Heart right ventricle (tissue), 16 donors: Measurements from ENCODE around the gene PLXNA2. TPM values are rescaled to one million over a fixed set of nuclear protein-coding genes. Genes with fewer than 3 reads are reported as not detected.

ENCODE experiments used
- ATAC-seq, 8 donors: fragments of 200-7000 bp; cut with Tn5 transposase; one replicate each; pipeline ENCODE4 v1.9.1; 2020; ENCODE audit warnings: mild to moderate bottlenecking in 8 of 8, moderate library complexity in 8 of 8, moderate number of reproducible peaks in 1 of 8
- DNase-seq, 2 donors: peaks; one replicate each; pipeline ENCODE4 v3.0.0-alpha.2; 2020
- H3K27ac ChIP-seq, 10 donors: fragments of 200-600 bp; sonication (generic) in 2 of 10; one replicate each; pipeline versions ENCODE4 v1.5.0 to v1.8.0; 2020 to 2022; ENCODE audit warnings: mild to moderate bottlenecking in 3 of 10
- H3K27me3 ChIP-seq, 7 donors: fragments of 200-600 bp; one replicate each; pipeline ENCODE4 v1.8.0; 2021 to 2022; ENCODE audit warnings: mild to moderate bottlenecking in 2 of 7
- H3K36me3 ChIP-seq, 9 donors: fragments of 200-600 bp; sonication (generic) in 1 of 9; one replicate each; pipeline versions ENCODE4 v1.5.0 to v1.8.0; 2020 to 2022; ENCODE audit warnings: mild to moderate bottlenecking in 2 of 9
- H3K4me1 ChIP-seq, 9 donors: fragments of 200-600 bp; sonication (generic) in 1 of 9; one replicate each; pipeline versions ENCODE4 v1.5.0 to v1.8.0; 2020 to 2022; ENCODE audit warnings: mild to moderate bottlenecking in 4 of 9
- H3K4me3 ChIP-seq, 10 donors: fragments of 200-600 bp; sonication (generic) in 2 of 10; one replicate each; pipeline versions ENCODE4 v1.5.0 to v1.8.0; 2020 to 2022; ENCODE audit warnings: mild to moderate bottlenecking in 7 of 10, moderate library complexity in 2 of 10
- H3K9me3 ChIP-seq, 11 donors: fragments of 200-600 bp in 10 of 11; sonication (generic) in 2 of 11; one replicate each; pipeline versions ENCODE4 v1.5.0 to v1.8.0; 2013 to 2022; ENCODE audit warnings: mild to moderate bottlenecking in 2 of 11, control low read depth in 1 of 11, moderate library complexity in 1 of 11
- WGBS, 2 donors: extraction: QIAGEN DNeasy Blood & Tissue Kit; methylation state at CpG; one replicate each; pipeline ENCODE4 v1.1.7; 2013; ENCODE audit warnings: inconsistent platforms in 1 of 2; 5-methylcytosine and 5-hydroxymethylcytosine counted together
- intact Hi-C, 10 donors: fragments of 100-400 bp; cut with DNase I; formaldehyde crosslinking; loops; one replicate each; pipeline versions ENCODE4 v1.11.1 to v1.14.2; 2022
- polyA plus RNA-seq, 2 donors: library from polyadenylated mRNA; stranded (reverse); fragments of 200-250 nt; gene quantifications; one replicate each; pipeline ENCODE4 v1.2.3, GENCODE V29; 2013
- total RNA-seq, 10 donors: library from RNA; stranded (reverse); fragmentation: NEBNext Ultra II Directional in 3 of 10; extraction: Animal tissue kit (Norgen Biotek cat#: 25700) in 3 of 10; gene quantifications; one replicate each; pipeline versions ENCODE4 v1.2.1 to v1.2.4, GENCODE V29; 2021 to 2023
- TF ChIP-seq, protein P1 (sequence below), 9 donors: fragments of 200-600 bp; sonication (generic) in 2 of 9; IDR thresholded peaks; one replicate each; pipeline versions ENCODE4 v1.5.0 to v1.8.0; 2021 to 2022; ENCODE audit warnings: antibody characterized with exemption in 9 of 9, mild to moderate bottlenecking in 5 of 9, moderate library complexity in 1 of 9
- donor health status: Arrhythmogenic right ventricular cardiomyopathy.
- donor health status: ischemic (EF 13 %, LVEDD 7.1; RV severe dilation, severe dysfunction).
- donor health status: healthy with polysubstance abuse.
- donor health status: DM: no; HTN: yes; CAD: no.
- donor health status: DM: no; HTN: no; CAD: no.
- donor health status: ischemic (EF 25% LVEDD 6.9; RV normal size, moderate dysfunction).
- donor health status: ischemic (EF 25% LVEDD 5.7; RV mildly dilated, moderate dysfunction).
- donor health status: healthy.
- donor health status: DM: yes; HTN: yes; CAD: no.
- donor health status: Ischemic cardiomyopathy.
- donor health status: ischemic (EF 35%, LVEDD 5.7; RV mildly dilated, moderate dysfunction).
- donor health status: nonischemic (EF 11% LVEDD 7.7; RV severe dilation, severe dysfunction).
- donor health status: DM: yes; HTN: yes; CAD: no.
- donor health status: PGD.
- donor health status: ischemic (EF 29% LVEDD 5.4; RV normal size, mild dysfunction).
- donor health status: nonischemic (EF 23%, LVEDD 6.1; RV moderate dilation, normal function).

PLXNA2 gene
- total and polyA plus RNA-seq, 12 donors, result 6.1 to 31.6 (median 17.9) TPM

DNA sequence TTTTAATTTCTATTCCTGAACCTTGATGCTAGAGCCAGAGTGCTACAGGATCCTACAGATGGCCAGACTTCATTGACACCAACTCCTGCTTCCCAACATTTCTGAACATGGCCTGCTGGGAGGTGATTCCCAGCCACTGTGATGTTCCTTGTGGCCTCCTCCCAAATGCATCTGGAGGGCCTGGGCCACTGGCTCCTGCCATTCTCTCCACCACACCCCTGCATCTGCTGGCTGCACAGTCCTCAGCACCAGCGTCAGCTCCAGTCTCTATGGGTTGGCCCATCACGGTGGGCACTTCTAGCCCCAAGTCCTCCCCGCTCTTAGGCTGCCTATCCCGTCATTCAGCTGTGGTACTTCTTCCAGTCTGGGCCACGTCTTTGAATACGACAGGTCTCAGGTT lies 242.1 kb downstream of the PLXNA2 start:
- H3K4me1 ChIP-seq, result peaks cover 0 to 9% (median 4%) of the 10 kb centered on the region in 9 donors
- no peaks in the 10 kb centered on the region for H3K27me3 ChIP-seq
- 94 to 97% methylated on average over 6 of the region's 6 CpGs for WGBS, 2 donors
- DNase-seq (no peak), ATAC-seq (no peak)
- TF ChIP-seq, protein P1, sequence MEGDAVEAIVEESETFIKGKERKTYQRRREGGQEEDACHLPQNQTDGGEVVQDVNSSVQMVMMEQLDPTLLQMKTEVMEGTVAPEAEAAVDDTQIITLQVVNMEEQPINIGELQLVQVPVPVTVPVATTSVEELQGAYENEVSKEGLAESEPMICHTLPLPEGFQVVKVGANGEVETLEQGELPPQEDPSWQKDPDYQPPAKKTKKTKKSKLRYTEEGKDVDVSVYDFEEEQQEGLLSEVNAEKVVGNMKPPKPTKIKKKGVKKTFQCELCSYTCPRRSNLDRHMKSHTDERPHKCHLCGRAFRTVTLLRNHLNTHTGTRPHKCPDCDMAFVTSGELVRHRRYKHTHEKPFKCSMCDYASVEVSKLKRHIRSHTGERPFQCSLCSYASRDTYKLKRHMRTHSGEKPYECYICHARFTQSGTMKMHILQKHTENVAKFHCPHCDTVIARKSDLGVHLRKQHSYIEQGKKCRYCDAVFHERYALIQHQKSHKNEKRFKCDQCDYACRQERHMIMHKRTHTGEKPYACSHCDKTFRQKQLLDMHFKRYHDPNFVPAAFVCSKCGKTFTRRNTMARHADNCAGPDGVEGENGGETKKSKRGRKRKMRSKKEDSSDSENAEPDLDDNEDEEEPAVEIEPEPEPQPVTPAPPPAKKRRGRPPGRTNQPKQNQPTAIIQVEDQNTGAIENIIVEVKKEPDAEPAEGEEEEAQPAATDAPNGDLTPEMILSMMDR (IDR thresholded peaks at IDR 0.05), result no peak
- H3K36me3 ChIP-seq, result no peaks in the 10 kb centered on the region
- intact Hi-C loops, result no loop called here
- no peak overlapping the region for H3K4me3 ChIP-seq
- H3K9me3 ChIP-seq, result peaks cover 0 to 8% (median 0%) of the 10 kb centered on the region in 11 donors
- no peak overlapping the region for H3K27ac ChIP-seq

DNA sequence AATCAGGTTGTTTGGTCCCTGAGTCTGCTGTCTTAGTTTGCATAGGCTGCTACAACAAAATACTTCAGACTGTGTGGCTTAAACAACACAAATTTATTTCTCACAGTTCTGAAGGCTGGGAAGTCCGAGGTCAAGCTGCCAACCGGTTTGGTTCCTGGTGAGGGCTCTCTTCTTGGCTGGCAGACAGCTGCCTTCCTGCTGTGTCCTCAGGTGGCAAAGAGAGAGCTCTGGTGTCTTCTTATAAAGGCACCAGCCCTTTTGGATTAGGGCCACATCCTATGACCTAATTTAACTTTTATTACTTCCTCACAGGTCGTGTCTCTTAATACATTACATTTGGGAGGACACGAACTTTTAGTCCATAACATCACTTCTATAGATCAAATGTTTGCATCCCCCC lies 243.7 kb downstream of the PLXNA2 start:
- intact Hi-C loops, result no loop called here
- Histone ChIP-seq H3K36me3 (no peaks in the 10 kb centered on the region), H3K4me3 (no peak overlapping the region), H3K9me3 (peaks cover 0 to 8% (median 0%) of the 10 kb centered on the region in 11 donors), H3K27me3 (no peaks in the 10 kb centered on the region), H3K4me1 (peaks cover 0 to 8% (median 4%) of the 10 kb centered on the region in 9 donors), H3K27ac (no peak overlapping the region)
- ATAC-seq, result no peak
- WGBS, 2 donors, result 70 to 76% methylated on average over 4 of the region's 4 CpGs
- TF ChIP-seq, protein P1 (IDR thresholded peaks at IDR 0.05), result no peak
- DNase-seq, result no peak

DNA sequence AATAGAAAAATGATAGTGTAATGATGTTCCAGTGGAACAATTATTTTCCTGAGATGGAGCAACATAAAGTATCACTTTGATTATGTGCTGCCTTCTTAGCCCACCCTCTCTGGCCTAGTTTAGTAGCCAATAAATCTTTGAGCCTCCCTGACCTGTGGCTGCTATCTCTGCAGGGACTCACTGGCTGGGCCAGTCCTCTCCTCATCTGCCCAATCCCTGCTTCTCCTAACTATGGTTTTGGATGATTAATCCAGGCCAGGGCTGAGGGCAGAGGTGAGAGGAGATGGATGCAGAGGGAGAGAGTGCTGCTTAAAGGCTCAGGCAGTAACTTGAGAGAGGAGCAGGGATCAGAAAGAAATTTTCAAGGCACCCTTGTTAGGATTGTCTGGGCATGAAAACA lies 244.2 kb downstream of the PLXNA2 start:
- H3K9me3 ChIP-seq, result peaks cover 0 to 8% (median 0%) of the 10 kb centered on the region in 11 donors
- H3K27ac ChIP-seq, result no peak overlapping the region
- intact Hi-C loops, result loop anchor here in 2 of 10 donors (5.0 to 10.0 kb wide), 2 partner anchors 115 to 173 kb away; no protein-coding TSS in a partner anchor
- ATAC-seq (no peak), DNase-seq (no peak)
- H3K4me1 ChIP-seq, result peaks cover 0 to 8% (median 4%) of the 10 kb centered on the region in 9 donors
- no peaks in the 10 kb centered on the region for H3K27me3 ChIP-seq
- TF ChIP-seq, protein P1 (IDR thresholded peaks at IDR 0.05), result no peak
- no peaks in the 10 kb centered on the region for H3K36me3 ChIP-seq
- H3K4me3 ChIP-seq, result no peak overlapping the region

DNA sequence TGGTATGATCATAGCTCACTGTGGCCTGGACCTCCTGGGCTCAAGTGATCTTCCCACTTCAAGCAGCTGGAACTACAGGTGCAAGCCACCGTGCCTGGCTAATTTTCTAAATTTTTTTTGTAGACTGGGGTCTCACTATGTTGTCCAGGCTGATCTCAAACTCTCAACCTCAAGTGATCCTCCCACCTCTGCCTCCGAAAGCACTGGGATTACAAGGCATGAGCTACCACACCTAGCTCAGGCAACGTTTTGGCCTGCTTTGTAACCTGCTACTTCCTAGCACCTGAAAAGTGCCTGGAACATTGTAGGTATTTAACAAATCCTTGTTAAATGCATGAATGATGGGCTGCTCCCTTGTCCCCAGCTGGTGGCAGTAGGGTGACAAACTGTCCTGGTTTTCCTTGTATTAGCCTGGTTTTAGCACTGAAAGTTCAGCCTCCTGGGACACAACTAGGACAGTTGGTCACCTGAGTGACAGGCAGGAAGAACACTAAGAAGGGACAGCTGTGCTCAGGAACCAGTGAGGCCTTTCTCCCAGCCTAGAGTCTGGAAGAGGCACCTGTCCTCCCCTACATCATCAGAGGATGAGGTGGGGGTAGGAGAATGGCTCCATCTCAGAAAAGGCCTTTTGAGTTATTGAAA lies 244.8 kb downstream of the PLXNA2 start:
- no peak for DNase-seq
- H3K36me3 ChIP-seq, result no peaks in the 10 kb centered on the region
- TF ChIP-seq, protein P1 (IDR thresholded peaks at IDR 0.05), result no peak
- no peak overlapping the region for H3K27ac ChIP-seq
- no peak for ATAC-seq
- peaks cover 0 to 8% (median 0%) of the 10 kb centered on the region in 11 donors for H3K9me3 ChIP-seq
- peaks cover 0 to 8% (median 4%) of the 10 kb centered on the region in 9 donors for H3K4me1 ChIP-seq
- no peaks in the 10 kb centered on the region for H3K27me3 ChIP-seq
- intact Hi-C loops, result loop anchor here in 2 of 10 donors (5.0 to 10.0 kb wide), 2 partner anchors 115 to 172 kb away; no protein-coding TSS in a partner anchor
- WGBS, 2 donors, result 89 to 90% methylated on average over 3 of the region's 3 CpGs
- H3K4me3 ChIP-seq, result no peak overlapping the region
